ENCODE measurements around the gene KAT6B.
"Not testable (repeated sequence)": the region's sequence is repeated elsewhere in the genome, so short reads cannot be mapped to it uniquely, and the experiment has no call there.

The KAT6B gene

DNA sequence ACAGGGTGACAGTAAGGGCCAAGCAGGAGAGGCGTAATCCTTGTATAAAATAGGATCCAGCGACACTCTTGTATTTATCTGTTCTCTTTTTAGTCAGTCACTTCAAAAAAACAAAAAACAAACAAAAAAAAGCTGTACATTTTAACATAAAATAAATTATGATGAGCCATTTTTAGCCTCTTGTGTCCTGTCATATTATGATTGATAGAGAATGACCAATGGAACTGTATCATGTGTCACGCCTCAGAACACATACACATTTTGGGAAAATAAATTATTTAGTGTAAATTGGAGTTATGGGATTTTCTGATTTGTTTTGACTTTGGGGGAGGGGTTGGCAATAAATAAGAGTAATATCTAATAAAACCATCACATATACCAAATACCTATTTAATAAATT lies 205.7 kb downstream of the KAT6B start:
- in situ Hi-C loops (cut with MboI; ENCODE audit: low sequenced_read_pairs) = no loop called here

- in situ Hi-C loops (cut with MboI; ENCODE audit: low sequenced_read_pairs) = no loop called here
These were observed 206.4 kb downstream of the KAT6B start for GRCh38 chr10:75032813-75033212.

GRCh38 chr10:75033399-75034130 lies 207.2 kb downstream of the KAT6B start:
- in situ Hi-C loops (cut with MboI; ENCODE audit: low sequenced_read_pairs) = no loop called here

GRCh38 chr10:75034131-75034512 lies 207.7 kb downstream of the KAT6B start:
- in situ Hi-C loops (cut with MboI; ENCODE audit: low sequenced_read_pairs) = no loop called here

- in situ Hi-C loops (cut with MboI; ENCODE audit: low sequenced_read_pairs) = no loop called here
These were observed 208.4 kb downstream of the KAT6B start for GRCh38 chr10:75034714-75035258.

- in situ Hi-C loops (cut with MboI; ENCODE audit: low sequenced_read_pairs) = no loop called here
These were observed 209.7 kb downstream of the KAT6B start for GRCh38 chr10:75035975-75036708.

DNA sequence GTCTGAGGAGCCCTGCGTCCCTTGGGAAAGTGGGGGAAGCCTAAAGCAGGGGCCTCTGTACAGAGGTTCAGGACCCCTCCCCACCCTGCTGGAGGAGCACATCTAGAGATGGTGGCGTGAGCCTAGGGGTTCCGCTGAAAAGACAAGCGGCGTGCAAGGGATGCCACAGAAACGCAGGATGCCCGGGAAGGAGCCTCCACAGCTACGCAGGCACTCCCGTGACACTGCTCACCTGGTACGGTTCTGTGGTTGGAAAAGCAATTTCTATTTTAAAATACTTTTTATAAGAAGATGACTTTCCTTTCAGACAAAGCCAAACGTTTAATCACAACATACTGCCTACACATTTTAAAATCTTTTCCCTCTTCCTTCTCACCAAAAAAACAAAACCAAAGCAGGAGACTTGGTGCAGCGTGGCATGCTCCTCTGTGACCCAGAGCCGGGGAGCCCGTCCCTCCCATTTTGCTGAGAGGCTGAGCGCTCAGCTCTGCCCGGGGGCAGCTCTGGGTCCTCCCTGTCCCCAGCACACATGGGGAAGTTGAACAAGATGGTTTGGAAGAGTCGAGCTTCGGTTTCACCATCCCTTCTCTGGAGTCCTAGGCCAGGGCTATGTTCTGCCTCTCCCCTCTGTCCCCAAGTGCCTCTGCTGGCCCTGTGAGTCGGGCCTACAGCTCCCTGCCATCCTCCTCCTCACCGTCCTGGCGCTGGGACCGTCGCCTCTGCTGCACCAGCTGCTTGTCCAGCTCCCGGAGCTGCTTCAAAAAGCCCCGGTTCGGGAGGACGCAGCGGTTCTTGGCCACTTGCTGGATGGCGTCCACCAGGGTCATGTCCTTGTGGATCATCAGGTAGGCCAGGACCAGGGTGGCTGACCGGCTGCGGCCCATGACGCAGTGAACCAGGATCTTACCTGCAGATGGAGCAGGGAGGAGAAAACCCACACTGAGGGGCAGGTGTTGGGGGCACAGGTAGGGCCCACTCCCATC lies 211.1 kb downstream of the KAT6B start:
- in situ Hi-C loops (cut with MboI; ENCODE audit: low sequenced_read_pairs) = no loop called here

DNA sequence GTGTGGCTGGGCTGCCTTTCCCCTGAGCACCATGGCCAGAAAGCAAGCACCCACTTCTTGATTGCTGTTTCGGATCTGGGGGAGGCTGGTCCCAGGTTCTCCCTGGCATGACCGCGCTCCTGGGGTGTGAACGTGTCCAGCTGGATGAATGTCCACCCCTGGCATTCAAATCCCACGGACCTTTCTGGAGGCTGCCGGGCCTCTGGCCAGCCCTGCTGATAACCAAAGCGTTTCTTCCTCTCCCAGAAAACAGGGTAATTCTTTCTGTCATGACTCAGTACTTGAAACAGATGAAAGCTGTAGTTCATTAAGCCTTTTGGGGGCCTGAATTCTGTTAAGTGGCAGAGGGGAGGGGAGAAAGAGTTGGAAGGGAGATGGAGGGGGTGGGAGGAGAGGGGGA lies 211.9 kb downstream of the KAT6B start:
- in situ Hi-C loops (cut with MboI; ENCODE audit: low sequenced_read_pairs) = no loop called here

DNA sequence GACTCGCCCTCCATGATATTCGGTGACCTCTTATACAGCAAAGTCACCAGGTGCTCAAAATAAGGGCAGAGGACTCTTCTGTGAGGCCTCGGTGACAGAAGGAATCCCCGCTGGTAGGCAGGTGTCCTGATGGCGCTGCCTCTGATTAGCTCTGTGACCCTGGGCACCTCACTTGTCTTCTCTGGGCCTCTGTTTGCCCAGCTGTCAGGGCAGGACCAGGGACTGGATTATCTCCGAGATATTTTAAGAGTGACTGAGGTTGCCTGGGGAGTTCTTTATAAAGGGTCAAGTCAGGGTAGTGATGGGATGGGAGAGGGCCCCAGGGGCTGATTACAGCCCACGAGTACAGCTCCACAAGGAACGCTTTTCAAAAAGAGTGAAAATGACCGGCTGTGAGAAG lies 214.2 kb downstream of the KAT6B start:
- in situ Hi-C loops (cut with MboI; ENCODE audit: low sequenced_read_pairs) = no loop called here

GRCh38 chr10:75042292-75042974 lies 216.0 kb downstream of the KAT6B start:
- in situ Hi-C loops (cut with MboI; ENCODE audit: low sequenced_read_pairs) = no loop called here

- in situ Hi-C loops (cut with MboI; ENCODE audit: low sequenced_read_pairs) = no loop called here
These were observed 217.1 kb downstream of the KAT6B start for GRCh38 chr10:75043256-75044131.

- in situ Hi-C loops (cut with MboI; ENCODE audit: low sequenced_read_pairs) = no loop called here
These were observed 222.3 kb downstream of the KAT6B start for GRCh38 chr10:75048669-75049098.

DNA sequence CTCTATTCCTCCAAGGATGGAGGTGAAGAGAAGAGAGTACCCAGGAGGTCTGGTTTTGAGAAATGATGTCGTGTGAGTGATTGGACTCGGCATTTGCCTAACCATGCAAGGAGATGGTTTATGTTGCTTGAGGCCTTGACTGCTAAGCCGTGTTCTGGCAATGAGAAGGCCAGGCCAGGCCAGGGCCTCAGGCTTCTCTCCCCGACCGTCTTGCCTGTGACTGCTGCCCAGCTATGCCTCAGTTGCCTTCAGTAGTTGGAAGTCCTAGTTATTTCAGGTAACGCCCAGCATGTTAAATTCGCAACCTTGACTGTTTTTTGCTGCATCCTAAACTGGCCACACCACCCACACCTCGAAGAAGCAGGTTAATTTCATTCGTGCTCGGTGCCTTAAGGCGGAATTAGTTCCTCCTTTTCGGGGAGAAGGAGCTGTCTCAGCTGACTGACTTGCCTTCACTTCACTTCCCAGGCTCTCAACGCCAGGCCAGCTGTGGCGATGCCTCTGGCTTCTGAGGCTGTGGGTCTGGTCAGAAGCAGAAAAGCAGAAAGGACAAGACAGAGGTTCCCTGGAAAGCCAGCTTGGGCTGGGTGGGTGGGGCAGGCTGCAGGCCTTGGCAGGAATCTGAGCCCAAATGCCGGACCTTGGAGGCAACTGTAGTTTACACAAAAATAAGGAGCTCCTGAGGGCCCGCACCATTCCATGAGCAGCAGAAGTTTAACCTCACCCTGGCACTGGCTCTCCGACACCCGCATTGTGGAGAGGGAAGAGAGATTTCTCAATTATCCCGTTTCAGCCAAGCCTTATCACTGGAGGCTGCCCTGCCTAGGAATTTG lies 223.1 kb downstream of the KAT6B start:
- in situ Hi-C loops (cut with MboI; ENCODE audit: low sequenced_read_pairs) = no loop called here

GRCh38 chr10:75050149-75050919 lies 223.9 kb downstream of the KAT6B start:
- in situ Hi-C loops (cut with MboI; ENCODE audit: low sequenced_read_pairs) = no loop called here

DNA sequence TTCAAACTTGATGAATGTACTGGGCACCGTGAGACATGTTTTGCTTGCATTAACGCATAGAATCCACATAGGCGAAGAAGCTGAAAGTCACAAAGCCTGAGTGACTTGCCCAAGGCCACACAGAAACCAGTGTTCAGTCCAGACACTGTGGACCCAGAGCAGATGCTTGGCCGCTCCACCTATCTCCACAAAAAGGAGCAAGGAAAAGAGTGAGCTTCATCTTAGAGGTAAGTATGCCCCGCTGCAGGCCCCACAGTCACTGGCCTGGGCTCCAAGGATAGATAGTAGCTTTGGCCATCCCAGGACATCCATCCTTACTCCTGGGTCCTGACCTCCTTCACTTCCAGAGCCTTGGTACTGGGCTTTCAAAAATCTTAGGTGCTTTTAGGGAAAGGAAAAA lies 224.9 kb downstream of the KAT6B start:
- in situ Hi-C loops (cut with MboI; ENCODE audit: low sequenced_read_pairs) = no loop called here

DNA sequence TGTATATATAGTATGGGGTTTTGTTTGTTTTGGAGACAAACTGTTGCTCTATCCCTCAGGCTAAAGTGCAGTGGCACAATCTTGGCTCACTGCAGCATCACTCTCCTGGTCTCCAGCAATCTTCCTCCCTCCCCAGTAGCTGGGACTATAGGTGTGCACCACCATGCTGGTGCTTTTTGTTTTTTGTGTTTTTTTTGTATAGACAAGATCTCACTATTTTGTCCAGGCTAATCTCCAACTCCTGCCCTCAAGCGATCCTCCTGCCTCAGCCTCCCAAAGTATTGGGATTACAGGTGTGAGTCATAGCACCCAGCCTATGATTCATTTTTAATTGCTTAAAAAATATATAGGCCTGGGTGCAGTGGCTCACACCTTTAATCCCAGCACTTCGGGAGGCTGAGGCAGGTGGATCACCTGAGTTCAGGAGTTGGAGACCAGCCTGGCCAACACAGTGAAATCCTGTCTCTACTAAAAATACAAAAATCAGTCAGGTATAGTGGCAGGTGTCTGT lies 229.6 kb downstream of the KAT6B start:
- in situ Hi-C loops (cut with MboI; ENCODE audit: low sequenced_read_pairs) = not testable (repeated sequence)

DNA sequence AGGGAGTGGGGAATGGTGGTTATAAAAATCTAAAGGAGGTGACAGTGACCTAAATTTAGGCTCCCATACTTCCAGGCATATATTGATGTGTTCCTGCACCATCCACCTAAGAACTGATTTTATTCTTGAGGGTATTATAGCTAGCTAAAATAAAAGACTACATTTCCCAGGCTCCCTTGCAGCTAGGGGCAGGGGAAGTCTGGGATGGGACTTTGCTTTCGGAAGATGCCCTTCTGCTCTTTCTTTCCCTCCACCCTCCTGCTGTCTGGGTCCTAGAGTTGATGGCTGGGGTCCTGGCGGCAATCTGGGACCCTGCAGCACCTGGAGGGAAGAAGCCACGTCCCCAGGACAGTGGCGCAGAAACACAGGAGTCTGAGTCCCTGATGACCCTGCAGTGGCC lies 231.3 kb downstream of the KAT6B start:
- in situ Hi-C loops (cut with MboI; ENCODE audit: low sequenced_read_pairs) = no loop called here

DNA sequence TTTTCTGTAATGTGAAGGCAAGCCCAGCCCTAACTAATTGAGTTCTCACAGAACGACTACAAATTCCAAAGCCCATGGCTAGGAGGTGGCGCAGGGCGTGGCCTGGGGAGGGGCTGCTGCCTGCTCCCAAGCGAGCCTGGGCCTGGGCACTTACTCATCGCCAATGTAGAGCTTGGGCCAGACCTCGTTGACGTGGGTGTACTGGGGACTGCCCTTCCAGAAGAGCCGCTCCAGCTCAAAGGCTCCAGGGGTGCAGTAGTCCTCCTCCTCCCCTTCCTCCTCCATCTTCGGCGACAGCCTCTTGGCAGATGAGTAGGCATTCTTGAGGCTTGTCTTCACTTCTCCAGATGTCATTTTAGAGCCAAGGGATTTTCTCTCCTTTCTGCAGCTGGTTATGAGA lies 231.8 kb downstream of the KAT6B start:
- in situ Hi-C loops (cut with MboI; ENCODE audit: low sequenced_read_pairs) = no loop called here
